ENCODE measurements around the gene ZIK1.
A peak's percentile ranks its signal among the peaks of the same experiment; 100 is the strongest.

ZIK1 gene

GRCh38 chr19:57623091-57623490 is 39.1 kb downstream of the ZIK1 start:
- Histone ChIP-seq H3K4me2 (ENCODE audit: low read depth, low read length, poor library complexity, severe bottlenecking) (no peak overlapping the region), H4K20me1 (ENCODE audit: insufficient read depth, low read length, poor library complexity, severe bottlenecking) (no peaks in the 10 kb centered on the region), H3K36me3 (ENCODE audit: insufficient read depth, low read length) (peaks cover 66% of the 10 kb centered on the region), H3K9me2 (replicated peaks; ENCODE audit: low read depth, low read length) (no peaks in the 10 kb centered on the region), H3K27me3 (ENCODE audit: insufficient read depth, low read length, poor library complexity, severe bottlenecking) (peaks cover 9% of the 10 kb centered on the region), H3K4me3 (ENCODE audit: low read length, poor library complexity, severe bottlenecking) (no peak overlapping the region), H3K4me1 (ENCODE audit: insufficient read depth, low read length, poor library complexity, severe bottlenecking) (no peaks in the 10 kb centered on the region), H3K9me3 (ENCODE audit: insufficient read depth, low read depth, low read length) (peaks cover 75% of the 10 kb centered on the region), H3F3A (ENCODE audit: low read depth) (no peaks in the 10 kb centered on the region), H2AFZ (ENCODE audit: low read length) (no peak overlapping the region), H3K9ac (ENCODE audit: low read depth, low read length, poor library complexity, severe bottlenecking) (no peak overlapping the region), H3K79me2 (ENCODE audit: insufficient read depth, low read length) (peaks cover 44% of the 10 kb centered on the region)
- TF ChIP-seq CTCF (conservative IDR thresholded peaks at IDR 0.05; ENCODE audit: low read length) (no peak), EZH2phosphoT487 (IDR thresholded peaks at IDR 0.05; ENCODE audit: borderline replicate concordance) (no peak)

GRCh38 chr19:57632987-57633831 is 49.3 kb downstream of the ZIK1 start, which contains the start of gene ZNF211:
TSS of gene ZNF211 (plus strand) at chr19:57633168. CDS start at chr19:57633347, 179 bp downstream.
- Histone ChIP-seq H3K27me3 (ENCODE audit: insufficient read depth, low read length, poor library complexity, severe bottlenecking) (no peaks in the 10 kb centered on the region), H3K36me3 (ENCODE audit: insufficient read depth, low read length) (peaks cover 12% of the 10 kb centered on the region; the same call in 1 of the 2 replicates), H3K9me2 (replicated peaks; ENCODE audit: low read depth, low read length) (no peaks in the 10 kb centered on the region), H3F3A (ENCODE audit: low read depth) (no peaks in the 10 kb centered on the region), H3K4me3 (ENCODE audit: low read length, poor library complexity, severe bottlenecking) (peak within 1 kb of the TSS; percentile 88), H3K4me1 (ENCODE audit: insufficient read depth, low read length, poor library complexity, severe bottlenecking) (peaks cover 16% of the 10 kb centered on the region), H3K9me3 (ENCODE audit: insufficient read depth, low read depth, low read length) (peaks cover 10% of the 10 kb centered on the region; the same call in 1 of the 2 replicates), H4K20me1 (ENCODE audit: insufficient read depth, low read length, poor library complexity, severe bottlenecking) (no peaks in the 10 kb centered on the region), H3K79me2 (ENCODE audit: insufficient read depth, low read length) (peaks cover 14% of the 10 kb centered on the region), H3K4me2 (ENCODE audit: low read depth, low read length, poor library complexity, severe bottlenecking) (peak within 1 kb of the TSS; percentile 83), H2AFZ (ENCODE audit: low read length) (peak within 1 kb of the TSS; percentile 98), H3K9ac (ENCODE audit: low read depth, low read length, poor library complexity, severe bottlenecking) (peak within 1 kb of the TSS; percentile 81)
- no peak for TF ChIP-seq EZH2phosphoT487 (IDR thresholded peaks at IDR 0.05; ENCODE audit: borderline replicate concordance)
- no peak for TF ChIP-seq CTCF (conservative IDR thresholded peaks at IDR 0.05; ENCODE audit: low read length)

GRCh38 chr19:57633832-57634131 is 49.8 kb downstream of the ZIK1 start:
- TF ChIP-seq EZH2phosphoT487 (IDR thresholded peaks at IDR 0.05; ENCODE audit: borderline replicate concordance) = no peak
- TF ChIP-seq CTCF (conservative IDR thresholded peaks at IDR 0.05; ENCODE audit: low read length) = no peak
- peaks cover 14% of the 10 kb centered on the region for H3K79me2 ChIP-seq (ENCODE audit: insufficient read depth, low read length)
- H3K4me3 ChIP-seq (ENCODE audit: low read length, poor library complexity, severe bottlenecking) = peak overlapping the region; percentile 88
- no peaks in the 10 kb centered on the region for H3K9me2 ChIP-seq (replicated peaks; ENCODE audit: low read depth, low read length)
- no peaks in the 10 kb centered on the region for H4K20me1 ChIP-seq (ENCODE audit: insufficient read depth, low read length, poor library complexity, severe bottlenecking)
- peak overlapping the region; percentile 83 for H3K4me2 ChIP-seq (ENCODE audit: low read depth, low read length, poor library complexity, severe bottlenecking)
- H3F3A ChIP-seq (ENCODE audit: low read depth) = no peaks in the 10 kb centered on the region
- H2AFZ ChIP-seq (ENCODE audit: low read length) = peak overlapping the region; percentile 98
- peak overlapping the region; percentile 81 for H3K9ac ChIP-seq (ENCODE audit: low read depth, low read length, poor library complexity, severe bottlenecking)
- peaks cover 13% of the 10 kb centered on the region; the same call in 1 of the 2 replicates for H3K36me3 ChIP-seq (ENCODE audit: insufficient read depth, low read length)
- no peaks in the 10 kb centered on the region for H3K27me3 ChIP-seq (ENCODE audit: insufficient read depth, low read length, poor library complexity, severe bottlenecking)
- H3K4me1 ChIP-seq (ENCODE audit: insufficient read depth, low read length, poor library complexity, severe bottlenecking) = peaks cover 16% of the 10 kb centered on the region
- peaks cover 10% of the 10 kb centered on the region; the same call in 1 of the 2 replicates for H3K9me3 ChIP-seq (ENCODE audit: insufficient read depth, low read depth, low read length)

Data from Loucy (cell line).